Muscle layer of colon (tissue), 2 donors: ENCODE data around the gene CLK2.
"Not testable (repeated sequence)": the region's sequence is repeated elsewhere in the genome, so short reads cannot be mapped to it uniquely, and the experiment has no call there.

Experiments used
- H3K27ac ChIP-seq: one replicate; pipeline ENCODE4 v1.7.0; 2013; ENCODE audit warnings: low read depth, mild to moderate bottlenecking, low read length, moderate library complexity
- H3K27me3 ChIP-seq, 2 donors: one replicate each; pipeline ENCODE4 v1.7.0; 2013; ENCODE audit warnings: low read length in 2 of 2, mild to moderate bottlenecking in 2 of 2; ENCODE audit not compliant: insufficient read depth in 2 of 2, control insufficient read depth in 1 of 2
- H3K36me3 ChIP-seq: one replicate; pipeline ENCODE4 v1.7.0; 2013; ENCODE audit warnings: mild to moderate bottlenecking, low read length; ENCODE audit not compliant: insufficient read depth
- H3K4me1 ChIP-seq: one replicate; pipeline ENCODE4 v1.7.0; 2013; ENCODE audit warnings: mild to moderate bottlenecking, low read length; ENCODE audit not compliant: insufficient read depth
- H3K4me3 ChIP-seq, 2 donors: one replicate each; pipeline ENCODE4 v1.7.0; 2013; ENCODE audit warnings: low read length in 2 of 2, low read depth in 1 of 2, mild to moderate bottlenecking in 1 of 2, moderate library complexity in 1 of 2
- H3K9ac ChIP-seq: one replicate; pipeline ENCODE4 v1.7.0; 2013; ENCODE audit warnings: low read length
- H3K9me3 ChIP-seq: one replicate; pipeline ENCODE4 v1.7.0; 2013; ENCODE audit warnings: mild to moderate bottlenecking, low read length
- donor health status: abdominal sarcoma.
- donor health status: Adenocarcinoma of cecum.

The CLK2 gene

GRCh38 chr1:155232001-155232978 lies 41.0 kb downstream of the CLK2 start:
- not testable (repeated sequence) for H3K9ac ChIP-seq, H3K36me3 ChIP-seq, H3K4me3 ChIP-seq, H3K27me3 ChIP-seq, H3K9me3 ChIP-seq
- peak overlapping the region; percentile 52 for H3K27ac ChIP-seq
- peaks cover 22% of the 10 kb centered on the region for H3K4me1 ChIP-seq

- not testable (repeated sequence) for H3K36me3 ChIP-seq, H3K4me3 ChIP-seq, H3K27ac ChIP-seq
Observed at GRCh38 chr1:155231302-155231701, 42.0 kb downstream of the CLK2 start.

DNA sequence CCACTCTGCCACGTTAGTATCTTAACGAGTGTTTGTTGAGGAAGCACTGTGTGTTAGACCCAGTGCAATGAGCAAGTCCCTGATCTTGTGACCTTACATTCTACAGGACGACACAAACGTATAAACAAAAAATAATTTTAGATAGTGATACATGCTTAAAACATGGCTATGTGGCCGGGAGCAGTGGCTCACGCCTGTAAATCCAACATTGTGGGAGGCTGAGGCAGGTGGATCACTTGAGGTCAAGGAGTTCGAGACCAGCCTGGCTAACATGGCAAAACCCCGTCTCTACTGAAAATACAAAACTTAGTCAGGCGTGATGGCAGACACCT lies 45.2 kb downstream of the CLK2 start:
- no peaks in the 10 kb centered on the region for H3K36me3 ChIP-seq
- H3K27ac ChIP-seq, result peak overlapping the region; percentile 62
- H3K4me1 ChIP-seq, result peaks cover 36% of the 10 kb centered on the region
- H3K4me3 ChIP-seq, result peak overlapping the region; percentile 36 to 75
- no peaks in the 10 kb centered on the region for H3K27me3 ChIP-seq
- no peaks in the 10 kb centered on the region for H3K9me3 ChIP-seq
- peak overlapping the region; percentile 66 for H3K9ac ChIP-seq

More at GRCh38 chr1:155231302-155231701, 42.0 kb downstream of the CLK2 start:
- not testable (repeated sequence) for H3K9ac ChIP-seq, H3K27me3 ChIP-seq, H3K9me3 ChIP-seq
- H3K4me1 ChIP-seq, result peaks cover 29% of the 10 kb centered on the region

GRCh38 chr1:155227261-155228095 lies 45.8 kb downstream of the CLK2 start:
- no peaks in the 10 kb centered on the region for H3K9me3 ChIP-seq
- no peaks in the 10 kb centered on the region for H3K27me3 ChIP-seq
- H3K4me1 ChIP-seq, result peaks cover 31% of the 10 kb centered on the region
- H3K9ac ChIP-seq, result peak overlapping the region; percentile 66
- peak overlapping the region; percentile 44 to 75 for H3K4me3 ChIP-seq
- no peaks in the 10 kb centered on the region for H3K36me3 ChIP-seq
- H3K27ac ChIP-seq, result peak overlapping the region; percentile 62

- H3K9ac ChIP-seq, result peak overlapping the region; percentile 26
- no peaks in the 10 kb centered on the region for H3K36me3 ChIP-seq
- no peaks in the 10 kb centered on the region for H3K27me3 ChIP-seq
- H3K9me3 ChIP-seq, result no peaks in the 10 kb centered on the region
- peaks cover 25% of the 10 kb centered on the region for H3K4me1 ChIP-seq
- H3K27ac ChIP-seq, result peak overlapping the region; percentile 62
- peak overlapping the region; percentile 44 to 75 for H3K4me3 ChIP-seq
Observed at GRCh38 chr1:155226910-155227260, 46.4 kb downstream of the CLK2 start.

- Histone ChIP-seq H3K9me3 (no peaks in the 10 kb centered on the region), H3K4me3 (peak overlapping the region; percentile 44 to 75), H3K4me1 (peaks cover 21% of the 10 kb centered on the region), H3K27ac (peak overlapping the region; percentile 62), H3K36me3 (no peaks in the 10 kb centered on the region), H3K27me3 (no peaks in the 10 kb centered on the region), H3K9ac (peak overlapping the region; percentile 26)
Observed at GRCh38 chr1:155226188-155226909, 47.0 kb downstream of the CLK2 start.

DNA sequence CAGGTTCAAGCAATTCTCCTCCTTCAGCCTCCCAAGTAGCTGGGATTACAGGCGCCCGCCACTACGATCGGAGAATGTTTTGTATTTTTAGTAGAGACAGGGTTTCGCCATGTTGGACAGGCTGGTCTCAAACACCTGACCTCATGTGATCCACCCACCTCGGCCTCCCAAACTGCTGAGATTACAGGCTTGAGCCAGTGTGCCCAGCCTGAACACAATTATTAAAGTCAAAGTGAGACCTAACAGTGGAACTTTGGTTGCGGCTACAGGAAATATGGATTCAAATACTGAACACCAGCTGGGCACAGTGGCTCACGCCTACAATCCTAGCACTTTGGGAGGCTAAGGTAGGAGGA lies 47.9 kb downstream of the CLK2 start:
- not testable (repeated sequence) for H3K27ac ChIP-seq, H3K9ac ChIP-seq, H3K27me3 ChIP-seq, H3K36me3 ChIP-seq, H3K9me3 ChIP-seq, H3K4me3 ChIP-seq
- peaks cover 21% of the 10 kb centered on the region for H3K4me1 ChIP-seq

DNA sequence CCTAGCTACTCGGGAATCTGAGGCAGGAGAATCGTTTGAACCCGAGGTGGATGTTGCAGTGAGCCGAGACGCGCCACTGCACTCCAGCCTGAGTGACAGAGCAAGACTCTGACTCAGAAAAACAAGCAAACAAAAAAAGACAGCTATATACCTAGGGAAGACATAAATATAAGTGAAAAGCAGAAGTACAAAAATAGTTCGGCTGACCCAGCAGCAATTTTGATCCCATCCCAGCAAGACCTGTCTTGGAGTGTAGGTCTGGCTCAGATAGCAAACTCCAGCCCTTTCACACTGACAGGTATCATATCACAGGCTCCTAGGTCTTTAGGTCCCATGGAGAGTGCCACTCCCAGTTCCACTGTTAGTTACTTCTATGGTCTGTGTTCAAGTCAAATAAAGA lies 50.3 kb downstream of the CLK2 start:
- Histone ChIP-seq H3K27me3 (no peaks in the 10 kb centered on the region), H3K9me3 (no peaks in the 10 kb centered on the region), H3K4me3 (no peak overlapping the region), H3K9ac (no peak overlapping the region), H3K36me3 (no peaks in the 10 kb centered on the region), H3K27ac (no peak overlapping the region), H3K4me1 (peaks cover 23% of the 10 kb centered on the region)

DNA sequence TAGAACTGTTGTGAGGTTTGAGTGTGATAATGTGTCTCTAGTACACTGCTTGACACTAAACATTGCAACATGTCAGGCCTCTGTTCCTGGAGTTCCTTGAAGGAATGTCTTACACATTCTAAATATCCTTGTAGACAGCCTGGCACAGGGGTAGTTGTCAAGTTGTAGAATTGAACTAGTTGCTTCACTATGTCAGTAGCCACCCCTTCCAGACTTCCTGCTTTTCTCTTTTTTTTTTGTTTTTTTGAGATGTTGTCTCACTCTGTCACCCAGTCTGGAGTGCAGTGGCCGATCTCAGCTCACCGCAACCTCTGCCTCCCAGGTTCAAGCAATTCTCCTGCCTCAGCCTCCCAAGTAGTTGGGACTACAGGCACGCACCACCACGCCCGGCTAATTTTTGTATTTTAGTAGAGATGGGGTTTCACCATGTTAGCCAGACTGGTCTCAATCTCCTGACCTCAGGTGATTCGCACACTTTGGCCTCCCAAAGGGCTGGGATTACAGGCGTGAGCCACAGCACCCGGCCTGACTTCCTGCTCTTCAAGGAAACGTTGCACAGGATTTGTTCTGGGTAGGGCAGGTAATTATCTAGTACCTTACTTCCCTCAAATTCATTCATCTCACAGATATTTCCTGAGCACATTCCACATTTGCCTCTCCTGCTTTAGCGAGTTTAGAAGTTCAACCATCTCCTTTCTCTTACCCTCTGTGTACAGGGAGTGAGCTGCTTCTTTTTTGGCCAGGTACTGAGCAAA lies 52.9 kb downstream of the CLK2 start:
- not testable (repeated sequence) for H3K36me3 ChIP-seq, H3K27ac ChIP-seq, H3K27me3 ChIP-seq, H3K9ac ChIP-seq, H3K4me1 ChIP-seq, H3K4me3 ChIP-seq, H3K9me3 ChIP-seq

DNA sequence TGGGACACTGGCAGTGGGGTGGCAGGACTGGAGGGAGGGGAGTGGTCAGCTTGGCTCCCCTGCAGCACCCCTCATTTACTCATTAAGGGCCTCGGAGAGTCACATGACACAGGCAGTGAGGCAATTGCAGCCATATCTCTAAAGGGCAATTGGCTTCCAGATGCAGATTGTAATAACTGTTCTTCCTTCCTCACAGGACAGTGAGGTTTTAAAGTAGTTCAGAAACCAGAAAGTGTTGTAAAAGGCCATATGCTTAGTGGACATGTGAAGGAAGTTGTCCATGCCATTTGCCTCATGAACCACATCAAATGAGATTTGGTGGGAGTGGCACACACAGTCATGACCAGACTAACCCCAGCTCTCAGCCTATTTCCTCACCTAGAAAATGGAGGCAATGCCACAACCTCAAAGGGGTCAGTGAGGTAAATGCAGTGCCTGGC lies 53.7 kb downstream of the CLK2 start:
- Histone ChIP-seq H3K27me3 (no peaks in the 10 kb centered on the region), H3K4me1 (peaks cover 6% of the 10 kb centered on the region), H3K27ac (no peak overlapping the region), H3K4me3 (peak overlapping the region in 1 of 2 donors; percentile 32), H3K9me3 (no peaks in the 10 kb centered on the region), H3K9ac (no peak overlapping the region), H3K36me3 (no peaks in the 10 kb centered on the region)
